Bronchial epithelial cell (primary cell): ENCODE data around the gene PYURF. TPM values are rescaled to one million over a fixed set of nuclear protein-coding genes. Genes with fewer than 3 reads are reported as not detected.

Experiments
- DNase-seq: peaks from one replicate; pipeline ENCODE4 v3.0.0-alpha.2; 2010; ENCODE audit warnings: low read depth
- FAIRE-seq: peaks from 2 replicates; lab custom pipeline; 2011; peaks lifted over from hg19 to GRCh38; lab: Jason Lieb, UNC
- H3K27me3 ChIP-seq: 2 replicates; pipeline ENCODE4 v1.5.1; 2011; ENCODE audit warnings: low read length; ENCODE audit not compliant: control insufficient read depth, insufficient read depth
- H3K36me3 ChIP-seq: 2 replicates; pipeline ENCODE4 v1.5.1; 2011; ENCODE audit warnings: low read length; ENCODE audit not compliant: control insufficient read depth, insufficient read depth
- H3K4me3 ChIP-seq: 2 replicates; pipeline ENCODE4 v1.5.1; 2011; ENCODE audit warnings: mild to moderate bottlenecking, low read depth, low read length, control low read depth
- total RNA-seq: library from RNA; depleted of rRNA; stranded (reverse); fragments of >200 nt; gene quantifications from 2 replicates; pipeline ENCODE4 v1.2.1, GENCODE V29; 2014
- TF ChIP-seq, protein P1 (sequence below): IDR thresholded peaks from 2 replicates; pipeline ENCODE4 v1.5.1; 2011; ENCODE audit warnings: mild to moderate bottlenecking, moderate library complexity, low read length, control low read depth, inconsistent platforms; ENCODE audit not compliant: insufficient read depth, severe bottlenecking

The PYURF gene
- total RNA-seq, 1 donor from 2014 or later = 53.2 TPM

DNA sequence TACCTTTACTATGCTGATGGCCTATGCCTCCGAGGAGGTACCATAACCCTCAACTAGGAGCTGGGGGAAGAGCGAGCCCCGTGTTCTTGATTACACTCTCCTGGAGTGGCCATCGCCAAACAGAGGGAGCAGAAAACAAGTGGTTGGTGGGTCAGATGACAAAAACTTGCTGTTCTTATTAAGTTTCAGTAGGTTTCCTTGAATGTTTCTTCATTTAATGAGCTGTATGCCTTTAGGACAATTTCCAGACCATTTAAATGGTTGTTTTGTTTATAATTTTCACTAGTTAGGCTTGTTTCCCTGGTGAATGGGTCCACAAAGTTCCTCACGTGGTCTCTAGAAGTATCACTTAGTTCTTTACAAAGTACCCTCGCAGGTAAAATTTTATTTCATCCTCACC, 4.7 kb downstream of the PYURF start:
- TF ChIP-seq, protein P1, sequence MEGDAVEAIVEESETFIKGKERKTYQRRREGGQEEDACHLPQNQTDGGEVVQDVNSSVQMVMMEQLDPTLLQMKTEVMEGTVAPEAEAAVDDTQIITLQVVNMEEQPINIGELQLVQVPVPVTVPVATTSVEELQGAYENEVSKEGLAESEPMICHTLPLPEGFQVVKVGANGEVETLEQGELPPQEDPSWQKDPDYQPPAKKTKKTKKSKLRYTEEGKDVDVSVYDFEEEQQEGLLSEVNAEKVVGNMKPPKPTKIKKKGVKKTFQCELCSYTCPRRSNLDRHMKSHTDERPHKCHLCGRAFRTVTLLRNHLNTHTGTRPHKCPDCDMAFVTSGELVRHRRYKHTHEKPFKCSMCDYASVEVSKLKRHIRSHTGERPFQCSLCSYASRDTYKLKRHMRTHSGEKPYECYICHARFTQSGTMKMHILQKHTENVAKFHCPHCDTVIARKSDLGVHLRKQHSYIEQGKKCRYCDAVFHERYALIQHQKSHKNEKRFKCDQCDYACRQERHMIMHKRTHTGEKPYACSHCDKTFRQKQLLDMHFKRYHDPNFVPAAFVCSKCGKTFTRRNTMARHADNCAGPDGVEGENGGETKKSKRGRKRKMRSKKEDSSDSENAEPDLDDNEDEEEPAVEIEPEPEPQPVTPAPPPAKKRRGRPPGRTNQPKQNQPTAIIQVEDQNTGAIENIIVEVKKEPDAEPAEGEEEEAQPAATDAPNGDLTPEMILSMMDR = no peak

DNA sequence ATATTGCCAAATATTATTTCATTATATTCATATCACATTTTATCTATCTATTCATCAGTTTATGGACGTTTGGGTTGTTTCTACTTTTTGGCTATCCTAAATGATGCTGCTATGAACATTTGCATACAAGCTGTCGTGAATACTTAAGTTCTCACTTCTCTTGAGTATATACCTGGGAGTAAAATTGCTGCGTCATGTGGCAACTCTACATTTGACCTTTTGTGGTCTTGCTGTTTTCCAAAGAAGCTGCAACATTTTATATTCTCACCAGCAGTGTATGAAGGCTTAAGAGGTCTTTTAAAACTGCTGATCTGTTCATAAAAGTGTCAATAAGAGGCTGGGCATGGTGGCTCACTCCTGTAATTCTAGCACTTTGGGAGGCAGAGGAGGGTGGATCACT, 5.8 kb downstream of the PYURF start:
- TF ChIP-seq, protein P1 = no peak
- FAIRE-seq (no peak), DNase-seq (no peak)
- Histone ChIP-seq H3K27me3 (no peaks in the 10 kb centered on the region), H3K36me3 (peaks cover 2% of the 10 kb centered on the region), H3K4me3 (no peak overlapping the region)

More for the DNA sequence above, 4.7 kb downstream of the PYURF start:
- H3K4me3 ChIP-seq = no peak overlapping the region
- FAIRE-seq = no peak
- H3K27me3 ChIP-seq = no peaks in the 10 kb centered on the region
- DNase-seq = no peak
- H3K36me3 ChIP-seq = peaks cover 2% of the 10 kb centered on the region

DNA sequence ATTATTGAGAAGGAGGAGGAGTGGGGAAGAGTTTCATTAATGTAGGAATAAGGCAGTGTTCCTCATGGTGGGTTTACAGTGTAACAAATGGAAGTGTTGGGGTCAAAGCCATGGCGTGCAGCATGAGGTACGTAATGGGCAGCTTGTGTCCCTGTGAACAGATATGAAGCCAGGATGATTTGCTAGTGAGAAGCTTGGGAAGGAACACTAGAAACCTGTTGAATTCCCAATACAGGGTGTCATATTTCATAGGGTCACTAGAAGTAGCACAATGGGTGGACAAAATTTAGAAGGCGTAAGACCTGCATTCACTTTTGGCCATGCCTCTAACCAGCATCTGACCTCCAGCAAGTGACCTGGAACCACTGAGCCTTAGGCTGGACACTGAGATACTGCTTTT, 6.8 kb downstream of the PYURF start:
- FAIRE-seq (no peak), DNase-seq (no peak)

DNA sequence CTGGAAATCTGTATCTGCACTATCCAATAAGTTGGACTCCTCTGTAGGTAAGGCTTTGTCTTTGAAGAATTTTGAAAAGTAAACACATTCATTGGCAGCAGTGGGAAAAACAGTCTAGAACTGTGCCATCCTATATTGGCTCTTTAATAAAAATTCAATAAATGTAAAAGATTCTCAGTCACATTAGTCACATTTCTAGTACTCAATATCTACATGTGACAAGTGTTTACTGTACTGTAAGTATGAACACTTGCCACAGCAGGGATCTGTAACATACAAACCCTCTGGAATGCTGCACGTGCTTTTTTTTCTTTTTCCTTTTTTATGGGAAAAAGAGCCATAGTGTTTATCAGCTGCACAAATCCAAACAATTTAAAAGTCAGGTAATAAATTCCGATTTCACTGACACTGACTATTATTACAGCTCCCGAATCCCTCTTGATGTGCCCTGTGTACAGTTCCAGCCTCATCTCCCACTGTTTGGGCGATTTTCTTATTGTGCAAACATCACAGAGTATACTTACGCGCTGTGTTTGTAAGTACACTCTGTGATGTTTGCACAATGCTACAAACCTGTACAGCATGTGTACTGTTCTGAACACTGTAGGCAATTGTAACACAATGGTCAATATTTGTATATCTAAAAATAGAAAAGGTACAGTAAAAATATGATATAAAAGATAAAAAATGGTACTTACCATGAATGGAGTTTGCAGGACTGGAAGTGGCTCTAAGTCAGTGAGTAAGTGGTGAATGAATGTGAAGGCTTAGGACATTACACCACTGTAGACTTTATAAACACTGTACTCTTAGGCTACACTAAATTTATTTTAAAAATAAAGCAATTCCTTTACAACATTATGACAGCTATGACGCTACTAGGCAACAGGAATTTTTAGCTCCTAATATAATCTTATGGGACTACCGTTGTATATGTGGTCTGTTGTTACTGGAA, 8.7 kb downstream of the PYURF start:
- Histone ChIP-seq H3K27me3 (no peaks in the 10 kb centered on the region), H3K4me3 (no peak overlapping the region), H3K36me3 (no peaks in the 10 kb centered on the region)
- no peak for DNase-seq
- no peak for FAIRE-seq
- TF ChIP-seq, protein P1 = no peak

More for the DNA sequence above, 6.8 kb downstream of the PYURF start:
- TF ChIP-seq, protein P1 = no peak
- no peak overlapping the region for H3K4me3 ChIP-seq
- peaks cover 2% of the 10 kb centered on the region for H3K36me3 ChIP-seq
- no peaks in the 10 kb centered on the region for H3K27me3 ChIP-seq

DNA sequence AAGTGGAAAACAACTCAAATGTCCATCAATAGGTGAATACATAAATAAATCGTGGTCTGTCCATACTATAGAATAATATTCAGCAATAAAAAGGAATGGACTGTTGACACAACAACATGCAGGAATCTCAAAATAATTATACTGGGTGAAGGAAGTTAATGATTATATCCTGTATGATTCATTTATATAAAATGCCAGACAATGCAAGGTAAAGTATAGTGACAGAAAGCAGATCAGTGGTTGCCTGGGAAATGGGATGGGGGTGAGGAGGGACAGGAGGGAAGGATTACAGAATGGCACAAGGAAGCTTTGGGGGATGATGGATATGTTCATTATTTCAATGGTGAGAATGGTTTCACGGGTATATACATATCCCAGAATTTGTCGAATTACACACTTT, 12.3 kb downstream of the PYURF start:
- FAIRE-seq (no peak), DNase-seq (no peak)
- Histone ChIP-seq H3K36me3 (no peaks in the 10 kb centered on the region), H3K4me3 (no peak overlapping the region), H3K27me3 (no peaks in the 10 kb centered on the region)
- TF ChIP-seq, protein P1 = no peak

DNA sequence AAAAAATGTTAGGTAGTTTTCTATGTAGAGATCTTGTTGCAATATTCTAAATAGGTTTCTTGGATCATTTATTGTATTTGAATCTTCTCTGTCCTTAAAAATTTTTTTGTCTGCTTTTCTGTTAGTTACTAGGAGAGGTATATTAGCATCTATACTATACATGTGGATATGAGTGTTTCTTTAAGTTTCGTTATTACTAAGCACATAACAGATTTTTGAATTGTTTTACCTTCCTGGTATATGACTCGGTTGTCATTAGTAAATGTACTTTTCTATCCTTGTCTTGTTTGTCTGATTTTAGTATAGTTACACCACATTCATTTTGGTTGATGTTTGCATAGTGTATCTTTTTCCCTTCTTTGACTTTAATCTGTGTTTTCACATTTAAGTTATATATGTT, 20.2 kb downstream of the PYURF start:
- no peak overlapping the region for H3K4me3 ChIP-seq
- no peaks in the 10 kb centered on the region for H3K36me3 ChIP-seq
- FAIRE-seq (no peak), DNase-seq (no peak)
- H3K27me3 ChIP-seq = no peaks in the 10 kb centered on the region
- TF ChIP-seq, protein P1 = no peak
